ENCODE results near the gene ABCE1. TPM values are rescaled to one million over a fixed set of nuclear protein-coding genes. Genes with fewer than 3 reads are reported as not detected.

ABCE1 gene
- polyA plus RNA-seq, 1 donor (not counting 4 experiments of a cell fraction or from before 2014, with no cell fraction given) = 110 TPM

DNA sequence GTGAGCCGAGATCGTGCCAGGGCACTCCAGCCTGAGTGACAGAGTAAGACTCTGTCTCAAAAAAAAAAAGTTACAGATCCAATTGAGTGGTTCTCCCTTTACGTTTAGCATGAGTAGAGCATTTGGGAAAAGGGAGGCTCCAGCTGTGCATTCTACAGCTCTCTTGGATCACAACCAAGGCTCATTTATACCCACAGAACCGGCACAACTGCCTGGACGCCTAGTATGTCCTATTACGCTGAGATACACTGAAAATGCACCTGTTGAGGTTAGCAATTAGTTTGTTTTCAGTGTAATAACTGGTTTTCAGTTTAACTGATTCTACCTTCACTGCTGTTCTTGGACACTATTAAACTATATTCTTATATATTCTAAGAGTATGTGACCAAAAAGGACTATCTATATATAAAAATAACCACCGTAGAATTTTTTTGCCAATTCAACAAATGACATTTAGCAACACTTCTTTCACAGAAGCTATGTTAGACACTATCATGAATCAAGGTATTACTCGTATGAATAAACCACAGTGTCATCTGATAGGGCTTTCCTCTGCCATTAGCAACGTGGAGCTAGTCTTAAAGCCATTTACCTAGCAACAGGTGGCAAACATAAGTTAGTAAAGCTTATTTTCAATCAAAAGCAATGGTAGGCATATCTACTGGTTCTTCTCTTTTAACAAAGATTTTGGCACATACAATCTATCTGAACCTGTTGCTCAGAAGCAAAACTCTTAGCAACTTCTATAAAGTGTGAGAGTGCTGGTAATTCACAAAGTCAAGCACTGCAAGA lies 78.7 kb downstream of the ABCE1 start:
- Histone ChIP-seq H3K79me2 (ENCODE audit: control insufficient read depth, insufficient read depth, low read length) (peaks cover 75% of the 10 kb centered on the region), H3K4me1 (ENCODE audit: control insufficient read depth, extremely low read depth, insufficient read depth, low read length) (peaks cover 20% of the 10 kb centered on the region), H4K20me1 (ENCODE audit: control insufficient read depth, extremely low read depth, insufficient read depth, low read length) (peaks cover 2% of the 10 kb centered on the region), H3K27me3 (ENCODE audit: control insufficient read depth, extremely low read depth, insufficient read depth, low read length) (no peaks in the 10 kb centered on the region), H3K9ac (ENCODE audit: control insufficient read depth, extremely low read depth, insufficient read depth, low read length) (peak overlapping the region; percentile 91), H3K36me3 (ENCODE audit: control insufficient read depth in 2 of 2, extremely low read depth in 1 of 2, insufficient read depth in 2 of 2, low read length in 2 of 2) (peaks cover 0 to 7% of the 10 kb centered on the region in 2 experiments), H3K9me1 (ENCODE audit: control insufficient read depth, extremely low read depth, insufficient read depth, low read length) (peaks cover 4% of the 10 kb centered on the region), H2AFZ (ENCODE audit: control insufficient read depth, low read length) (no peak overlapping the region), H3K4me2 (ENCODE audit: control insufficient read depth, extremely low read depth, insufficient read depth, low read depth, low read length) (peak overlapping the region; percentile 87), H3K9me3 (ENCODE audit: control insufficient read depth, low read depth, low read length) (no peaks in the 10 kb centered on the region), H3K27ac (ENCODE audit: control insufficient read depth, insufficient read depth, low read length) (peak overlapping the region; percentile 98), H3K4me3 (ENCODE audit: control insufficient read depth in 2 of 3, extremely low read depth in 1 of 3, insufficient read depth in 2 of 3, low read depth in 1 of 3, low read length in 3 of 3) (peak overlapping the region; percentile 80 to 96 (median 86))
- DNase-seq (ENCODE audit: low read depth, low spot score) (no peak), FAIRE-seq (no peak)
- TF ChIP-seq, protein P1, sequence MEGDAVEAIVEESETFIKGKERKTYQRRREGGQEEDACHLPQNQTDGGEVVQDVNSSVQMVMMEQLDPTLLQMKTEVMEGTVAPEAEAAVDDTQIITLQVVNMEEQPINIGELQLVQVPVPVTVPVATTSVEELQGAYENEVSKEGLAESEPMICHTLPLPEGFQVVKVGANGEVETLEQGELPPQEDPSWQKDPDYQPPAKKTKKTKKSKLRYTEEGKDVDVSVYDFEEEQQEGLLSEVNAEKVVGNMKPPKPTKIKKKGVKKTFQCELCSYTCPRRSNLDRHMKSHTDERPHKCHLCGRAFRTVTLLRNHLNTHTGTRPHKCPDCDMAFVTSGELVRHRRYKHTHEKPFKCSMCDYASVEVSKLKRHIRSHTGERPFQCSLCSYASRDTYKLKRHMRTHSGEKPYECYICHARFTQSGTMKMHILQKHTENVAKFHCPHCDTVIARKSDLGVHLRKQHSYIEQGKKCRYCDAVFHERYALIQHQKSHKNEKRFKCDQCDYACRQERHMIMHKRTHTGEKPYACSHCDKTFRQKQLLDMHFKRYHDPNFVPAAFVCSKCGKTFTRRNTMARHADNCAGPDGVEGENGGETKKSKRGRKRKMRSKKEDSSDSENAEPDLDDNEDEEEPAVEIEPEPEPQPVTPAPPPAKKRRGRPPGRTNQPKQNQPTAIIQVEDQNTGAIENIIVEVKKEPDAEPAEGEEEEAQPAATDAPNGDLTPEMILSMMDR (optimal IDR thresholded peaks at IDR 0.05 in 1 of 3, IDR thresholded peaks at IDR 0.05 in 1 of 3, conservative IDR thresholded peaks at IDR 0.05 in 1 of 3; ENCODE audit: extremely low read depth in 1 of 3, insufficient read depth in 2 of 3, low read length in 3 of 3) = no peak
- no peak for TF ChIP-seq EZH2 (IDR thresholded peaks at IDR 0.05; ENCODE audit: low read length)
- dilution Hi-C loops (cut with MboI; ENCODE audit: extremely low pct_ligation_motif_present, low sequenced_read_pairs) = no loop called here

DNA sequence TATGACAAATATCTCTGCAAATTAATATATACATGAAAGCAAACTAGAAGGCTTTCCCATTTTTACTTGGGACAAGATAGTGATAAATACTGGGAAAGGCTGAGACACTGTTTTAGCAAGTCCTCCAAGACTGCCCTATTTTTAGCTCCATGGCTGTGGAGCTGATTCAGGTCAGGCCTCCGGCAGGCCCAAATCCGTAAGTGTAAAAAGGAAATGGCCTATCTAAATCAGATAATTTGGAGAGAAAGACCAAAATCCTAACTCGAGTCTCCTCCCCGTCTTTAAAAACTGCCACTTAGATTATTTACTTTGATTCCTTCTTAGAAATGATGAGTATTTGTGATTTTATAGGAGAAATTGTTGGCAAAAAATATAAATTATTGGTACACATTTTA lies 79.4 kb downstream of the ABCE1 start:
- Histone ChIP-seq H4K20me1 (ENCODE audit: control insufficient read depth, extremely low read depth, insufficient read depth, low read length) (peaks cover 2% of the 10 kb centered on the region), H3K9me3 (ENCODE audit: control insufficient read depth, low read depth, low read length) (no peaks in the 10 kb centered on the region), H3K4me2 (ENCODE audit: control insufficient read depth, extremely low read depth, insufficient read depth, low read depth, low read length) (peak overlapping the region; percentile 87), H3K9me1 (ENCODE audit: control insufficient read depth, extremely low read depth, insufficient read depth, low read length) (peaks cover 2% of the 10 kb centered on the region), H3K9ac (ENCODE audit: control insufficient read depth, extremely low read depth, insufficient read depth, low read length) (peak overlapping the region; percentile 91), H3K27me3 (ENCODE audit: control insufficient read depth, extremely low read depth, insufficient read depth, low read length) (no peaks in the 10 kb centered on the region), H3K79me2 (ENCODE audit: control insufficient read depth, insufficient read depth, low read length) (peaks cover 69% of the 10 kb centered on the region), H3K4me1 (ENCODE audit: control insufficient read depth, extremely low read depth, insufficient read depth, low read length) (peaks cover 20% of the 10 kb centered on the region), H3K4me3 (ENCODE audit: control insufficient read depth in 2 of 3, extremely low read depth in 1 of 3, insufficient read depth in 2 of 3, low read depth in 1 of 3, low read length in 3 of 3) (peak overlapping the region; percentile 80 to 96 (median 86)), H3K27ac (ENCODE audit: control insufficient read depth, insufficient read depth, low read length) (peak overlapping the region; percentile 98), H2AFZ (ENCODE audit: control insufficient read depth, low read length) (no peak overlapping the region), H3K36me3 (ENCODE audit: control insufficient read depth in 2 of 2, extremely low read depth in 1 of 2, insufficient read depth in 2 of 2, low read length in 2 of 2) (peaks cover 0 to 3% of the 10 kb centered on the region in 2 experiments)
- TF ChIP-seq, protein P1 (optimal IDR thresholded peaks at IDR 0.05 in 1 of 3, IDR thresholded peaks at IDR 0.05 in 1 of 3, conservative IDR thresholded peaks at IDR 0.05 in 1 of 3; ENCODE audit: extremely low read depth in 1 of 3, insufficient read depth in 2 of 3, low read length in 3 of 3) = no peak
- no peak for TF ChIP-seq EZH2 (IDR thresholded peaks at IDR 0.05; ENCODE audit: low read length)
- FAIRE-seq (no peak), DNase-seq (ENCODE audit: low read depth, low spot score) (no peak)
- dilution Hi-C loops (cut with MboI; ENCODE audit: extremely low pct_ligation_motif_present, low sequenced_read_pairs) = no loop called here
